ENCODE results near the gene FBN1. TPM values are rescaled to one million over a fixed set of nuclear protein-coding genes. Genes with fewer than 3 reads are reported as not detected.

Gene FBN1
- 9.4 and 9.8 TPM in 2 replicates for polyA plus RNA-seq (2011; rRNA removed)
- polyA plus RNA-seq (2012; cell fraction: cytosol; rRNA removed): 2.5 and 3.3 TPM in 2 replicates
- 10.8 and 12.6 TPM in 2 replicates for polyA plus RNA-seq (2012; cell fraction: nucleus; rRNA removed)
- polyA plus RNA-seq (2017; fragmentation: RNase III; extraction: RNeasy Plus Mini Kit Qiagen cat#74134 plus additional on column Dnase treatment): 6.3 to 7.4 TPM (median 6.5 TPM) in 3 replicates
- polyA minus RNA-seq (2011; rRNA and poly(A)+ RNA removed): 15.4 and 15.5 TPM in 2 replicates

GRCh38 chr15:48645558-48646330 is at the start of gene FBN1:
TSS of gene FBN1 (minus strand) at chr15:48645709. CDS start at chr15:48644769, 940 bp downstream.
- FAIRE-seq (no peak), DNase-seq (ENCODE audit: low read depth in 1 of 2, low spot score in 1 of 2) (peak; percentile 40 to 67), ATAC-seq (peak; percentile 81 to 86)
- Histone ChIP-seq H3K4me2 (peak within 1 kb of the TSS; percentile 96), H3K9me3 (no peaks in the 10 kb centered on the region), H3K27ac (peak within 1 kb of the TSS; percentile 57 to 88), H3K4me3 (peak within 1 kb of the TSS; percentile 76), H3K4me1 (peaks cover 5% of the 10 kb centered on the region; the same call in 1 of the 3 replicates)
- TF ChIP-seq EHF (CRISPR knock-in tag; IDR thresholded peaks at IDR 0.05): no peak
- peak; percentile 68 for TF ChIP-seq REST (IDR thresholded peaks at IDR 0.05)
- TF ChIP-seq PHF8 (IDR thresholded peaks at IDR 0.05; ENCODE audit: borderline replicate concordance, low read depth): no peak
- TF ChIP-seq BCL3 (IDR thresholded peaks at IDR 0.05): no peak
- TF ChIP-seq ATOH8 (CRISPR knock-in tag; IDR thresholded peaks at IDR 0.05; ENCODE audit: low read depth): no peak
- peak; percentile 76 for TF ChIP-seq CHD2 (IDR thresholded peaks at IDR 0.05; ENCODE audit: low read length, partially characterized antibody)
- peak; percentile 43 for TF ChIP-seq POLR2A (IDR thresholded peaks at IDR 0.05; ENCODE audit: low read length)
- TF ChIP-seq JUN (IDR thresholded peaks at IDR 0.05): peak in 1 of 2 experiments; percentile 23; a peak in 1 of 5 replicates
- POLR2A ChIA-PET: interaction anchor here (0.9 kb wide), 1 partner anchor 287 kb away, joined by 3 read pairs; no protein-coding TSS in a partner anchor
- WGBS (ENCODE audit: missing lambda C conversion rate): 14% methylated on average over 41 of the region's 66 CpGs
- CTCF ChIA-PET: interaction anchor here (0.8 to 1.5 kb wide), 2 partner anchors 155 to 165 kb away, joined by 3 to 4 read pairs; partner anchors contain the start of gene CEP152

GRCh38 chr15:48693484-48693883 is 48.0 kb upstream of the FBN1 start:
- no peak for DNase-seq (ENCODE audit: low read depth in 1 of 2, low spot score in 1 of 2)
- Histone ChIP-seq H3K4me3 (no peak overlapping the region), H3K4me1 (no peaks in the 10 kb centered on the region), H3K27ac (no peak overlapping the region), H3K9me3 (no peaks in the 10 kb centered on the region), H3K4me2 (no peak overlapping the region)
- ChIA-PET CTCF (no interaction called here), POLR2A (no interaction called here)
- no peak for TF ChIP-seq HEYL (CRISPR knock-in tag; IDR thresholded peaks at IDR 0.05)
- TF ChIP-seq HES2 (IDR thresholded peaks at IDR 0.05): no peak
- no peak for TF ChIP-seq MAFK (IDR thresholded peaks at IDR 0.05; ENCODE audit: partially characterized antibody)
- TF ChIP-seq CTCF (IDR thresholded peaks at IDR 0.05): no peak
- TF ChIP-seq RNF2 (IDR thresholded peaks at IDR 0.05; ENCODE audit: borderline replicate concordance, low read depth): no peak
- TF ChIP-seq JUNB (IDR thresholded peaks at IDR 0.05): no peak
- TF ChIP-seq HOXB5 (CRISPR knock-in tag; IDR thresholded peaks at IDR 0.05): no peak
- TF ChIP-seq FOSL2 (IDR thresholded peaks at IDR 0.05): no peak
- TF ChIP-seq FOSL2 (CRISPR knock-in tag; IDR thresholded peaks at IDR 0.05): no peak
- no peak for TF ChIP-seq MAZ (IDR thresholded peaks at IDR 0.05; ENCODE audit: borderline replicate concordance, low read depth, low read length)
- no peak for ATAC-seq
- no peak for FAIRE-seq
